ENCODE results near the gene IL1RL1.

The IL1RL1 gene

GRCh38 chr2:102401456-102401855 lies 90.1 kb downstream of the IL1RL1 start:
- Histone ChIP-seq H3K27ac (ENCODE audit: low read depth, low read length) (no peak overlapping the region), H3K4me1 (ENCODE audit: insufficient read depth, low read length) (no peaks in the 10 kb centered on the region), H3K4me3 (ENCODE audit: low read length) (no peak overlapping the region), H3K9ac (ENCODE audit: low read depth, low read length) (no peak overlapping the region), H3K9me3 (ENCODE audit: insufficient read depth, low read depth, low read length) (no peaks in the 10 kb centered on the region), H3K36me3 (ENCODE audit: insufficient read depth, low read length) (no peaks in the 10 kb centered on the region), H3K27me3 (ENCODE audit: insufficient read depth, low read length) (no peaks in the 10 kb centered on the region)

All from HUES64 (cell line).